DMS153 (cell line): Measurements from ENCODE around the gene GJA4.

Source experiments
- DNase-seq: peaks from one replicate; lab custom pipeline; 2025; lab: John Stamatoyannopoulos, UW

GJA4 gene

GRCh38 chr1:34792868-34793727, at the start of gene GJA4:
GJA4 (plus strand) TSS chr1:34792999; CDS start chr1:34794214, 1,215 bp downstream.
- no peak for DNase-seq

- no peak for DNase-seq
Measured at GRCh38 chr1:34743775-34744174, 49.0 kb upstream of the GJA4 start.

- DNase-seq = no peak
Measured at GRCh38 chr1:34744851-34745250, 47.9 kb upstream of the GJA4 start.

GRCh38 chr1:34745666-34746065, 47.1 kb upstream of the GJA4 start:
- no peak for DNase-seq

GRCh38 chr1:34746101-34746500, 46.7 kb upstream of the GJA4 start:
- no peak for DNase-seq

GRCh38 chr1:34746785-34747637, 45.8 kb upstream of the GJA4 start:
- no peak for DNase-seq

GRCh38 chr1:34747638-34747941, 45.2 kb upstream of the GJA4 start:
- DNase-seq = no peak

- DNase-seq = no peak
Measured at GRCh38 chr1:34749992-34750391, 42.8 kb upstream of the GJA4 start.

GRCh38 chr1:34750610-34751009, 42.2 kb upstream of the GJA4 start:
- no peak for DNase-seq

GRCh38 chr1:34753163-34753562, 39.6 kb upstream of the GJA4 start:
- no peak for DNase-seq

- no peak for DNase-seq
Measured at GRCh38 chr1:34754964-34755637, 37.7 kb upstream of the GJA4 start, which contains the start of gene GJB5. GJB5 (plus strand) TSS chr1:34755047; CDS start chr1:34757331, 2,284 bp downstream.

- DNase-seq = no peak
Measured at GRCh38 chr1:34755961-34756360, 36.8 kb upstream of the GJA4 start.

- no peak for DNase-seq
Measured at GRCh38 chr1:34757386-34757785, 35.4 kb upstream of the GJA4 start.

GRCh38 chr1:34758751-34759150, 34.0 kb upstream of the GJA4 start:
- no peak for DNase-seq

- no peak for DNase-seq
Measured at GRCh38 chr1:34759503-34760357, 33.1 kb upstream of the GJA4 start, which contains the start of gene GJB4. GJB4 (plus strand) TSS chr1:34759740; CDS start chr1:34761255, 1,515 bp downstream.

GRCh38 chr1:34761176-34761761, 31.5 kb upstream of the GJA4 start:
- DNase-seq = no peak

GRCh38 chr1:34761776-34762307, 31.0 kb upstream of the GJA4 start:
- no peak for DNase-seq

GRCh38 chr1:34762474-34763141, 30.2 kb upstream of the GJA4 start:
- DNase-seq = no peak

- no peak for DNase-seq
Measured at GRCh38 chr1:34763142-34763781, 29.5 kb upstream of the GJA4 start.

GRCh38 chr1:34768856-34769255, 23.9 kb upstream of the GJA4 start:
- no peak for DNase-seq
